Inflammatory macrophage (primary cell): Measurements from ENCODE around the gene MRGPRD.

Source experiments
- DNase-seq, 2 donors: peaks; one replicate each; pipeline ENCODE4 v3.0.0-alpha.2; 2020 to 2022

The MRGPRD gene

DNA sequence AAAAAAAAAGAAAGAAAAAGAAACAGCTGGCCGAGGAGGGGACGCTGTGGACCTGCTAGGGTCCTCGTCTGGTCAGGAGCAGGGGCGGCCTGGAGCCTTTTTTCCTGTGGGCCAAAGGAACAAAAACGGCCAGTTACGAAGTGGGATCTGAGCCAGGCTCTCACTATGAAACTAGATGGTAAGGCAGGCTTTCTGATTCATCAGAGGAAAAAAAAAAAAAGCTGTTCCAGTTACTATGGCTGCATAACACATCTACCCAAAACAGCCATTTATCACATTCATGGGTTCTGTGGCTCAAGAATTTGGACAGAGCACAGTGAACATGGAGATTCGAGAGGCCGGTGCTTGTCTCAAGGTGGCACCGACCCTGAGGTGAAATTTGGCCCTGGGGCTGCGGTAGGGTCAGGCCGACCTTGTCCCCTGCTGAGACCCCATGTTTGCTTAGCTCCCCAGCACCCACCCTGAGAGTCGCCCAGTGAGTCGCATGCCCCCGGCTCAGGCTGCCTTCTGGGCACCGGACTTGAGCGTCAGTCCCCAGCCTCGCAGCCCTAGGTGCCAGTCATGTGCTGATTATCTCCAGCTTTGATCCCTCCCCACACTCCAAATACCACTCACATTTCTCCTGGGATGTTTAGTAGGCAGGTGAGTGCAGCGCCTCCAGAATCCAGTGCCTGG, 34.2 kb downstream of the MRGPRD start:
- DNase-seq, result peak; percentile 8 to 17

DNA sequence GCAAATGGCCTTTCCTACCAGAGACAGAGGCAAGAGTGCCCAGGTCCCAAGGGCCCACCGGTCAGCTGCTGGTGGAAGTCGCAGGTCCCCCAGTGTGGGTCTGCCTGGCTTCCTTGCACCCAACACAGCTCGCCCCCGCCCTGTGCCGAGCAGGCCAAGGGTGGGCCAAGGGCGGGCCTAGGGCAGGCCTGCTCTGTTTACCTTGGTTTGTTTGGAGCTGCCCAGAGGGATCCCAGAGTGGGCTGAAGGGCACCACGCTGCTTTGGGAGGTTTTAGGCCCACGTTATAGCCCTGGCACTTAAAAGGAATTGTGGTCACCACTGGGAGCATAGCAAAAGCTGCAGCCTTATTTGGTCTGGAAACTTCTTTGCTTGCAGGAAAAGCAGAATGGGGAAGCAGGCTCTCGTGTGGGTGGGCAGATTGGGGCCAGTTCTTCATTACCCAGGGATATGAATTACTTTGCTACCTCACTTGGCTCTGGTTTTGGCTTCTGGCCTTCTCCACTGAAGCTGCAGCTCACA, 38.0 kb downstream of the MRGPRD start:
- DNase-seq, result peak; percentile 83 to 89

GRCh38 chr11:68942095-68942620, 38.6 kb downstream of the MRGPRD start:
- no peak for DNase-seq

DNA sequence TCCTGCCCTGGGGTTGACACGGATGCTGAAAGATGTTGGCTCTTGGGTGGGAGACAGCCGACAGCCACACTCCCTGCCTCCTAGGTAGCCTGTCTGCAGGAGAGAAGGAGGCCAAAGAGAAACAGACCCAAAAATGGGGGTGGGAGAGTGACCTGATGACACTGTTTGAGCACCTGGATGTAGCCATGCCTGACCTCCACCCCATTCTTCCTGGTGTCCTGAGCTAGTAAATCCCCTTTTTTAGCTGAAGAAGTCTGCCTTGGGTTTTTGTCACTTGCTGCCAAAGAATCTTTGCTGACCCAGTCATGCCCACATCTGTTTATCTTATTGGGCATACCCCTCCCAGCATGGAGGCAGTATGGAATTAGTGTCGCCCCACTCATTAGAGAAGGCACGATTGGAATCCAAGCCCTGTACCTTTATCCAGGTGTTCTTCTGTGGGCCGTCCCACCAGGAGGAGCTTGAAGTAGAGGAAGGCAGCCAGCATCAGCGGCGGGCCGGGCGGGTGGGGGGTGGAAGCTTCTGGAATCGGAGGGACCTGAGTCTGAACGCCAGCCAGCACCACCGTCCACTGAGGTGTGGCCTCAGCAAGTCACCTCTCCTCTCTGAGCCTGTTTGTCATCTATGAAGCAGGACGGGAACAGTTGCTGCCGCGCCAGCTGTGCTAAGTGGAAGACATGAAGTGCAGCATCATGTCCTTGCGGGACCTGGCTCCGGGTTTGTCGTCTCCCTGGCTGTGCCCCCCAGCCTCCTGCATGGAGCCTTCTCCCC, 39.3 kb downstream of the MRGPRD start:
- no peak for DNase-seq

- DNase-seq, result no peak
Measured at GRCh38 chr11:68940651-68941323, 40.0 kb downstream of the MRGPRD start.

DNA sequence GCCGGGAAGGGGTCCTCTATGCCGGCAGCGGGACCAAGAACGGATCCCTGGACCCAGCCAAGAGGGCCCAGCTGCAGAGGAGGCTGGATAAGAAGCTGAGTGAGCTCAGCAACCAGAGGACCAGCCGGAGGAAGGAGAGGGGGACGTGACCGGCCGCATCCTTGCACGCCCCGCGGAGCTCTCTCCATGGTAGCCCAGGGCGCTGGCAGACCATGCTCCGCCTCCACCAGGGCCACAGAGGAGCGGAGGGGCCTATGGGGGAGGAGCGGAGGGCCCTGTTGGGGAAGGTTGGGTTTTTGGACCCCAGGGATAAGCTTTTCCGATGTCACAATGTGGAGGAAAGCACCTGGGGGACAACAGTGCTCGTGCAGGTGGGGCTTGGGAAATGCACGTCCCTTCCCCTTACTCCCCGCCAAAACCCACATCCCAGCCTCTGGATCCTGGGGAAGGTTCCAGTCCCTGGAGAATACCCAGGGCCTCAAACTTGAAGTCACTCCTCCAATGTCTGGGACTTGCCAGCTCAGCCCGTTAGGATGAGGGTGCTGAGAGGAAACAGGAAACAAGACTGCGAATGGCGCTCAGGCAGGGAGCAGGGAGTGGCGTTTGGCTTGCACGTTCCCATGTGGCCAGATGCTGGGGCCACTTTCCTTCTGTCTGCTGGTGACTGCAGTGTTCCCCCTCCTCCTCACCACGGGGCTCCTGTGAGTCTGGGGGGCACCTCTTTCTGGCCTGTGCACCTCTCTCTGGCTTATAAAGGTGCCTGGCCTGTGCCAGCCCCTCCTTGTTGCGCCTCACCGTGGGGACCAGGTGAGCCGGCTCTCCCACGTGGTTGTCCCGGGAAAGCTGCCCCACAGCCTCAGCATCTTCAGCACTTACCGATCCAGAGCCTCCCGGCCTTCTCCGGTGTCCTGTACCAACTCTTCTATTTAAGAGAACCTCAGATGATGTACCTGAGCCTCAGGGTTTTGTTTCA, 40.9 kb downstream of the MRGPRD start:
- peak in 1 of 2 donors; percentile 40 for DNase-seq

DNA sequence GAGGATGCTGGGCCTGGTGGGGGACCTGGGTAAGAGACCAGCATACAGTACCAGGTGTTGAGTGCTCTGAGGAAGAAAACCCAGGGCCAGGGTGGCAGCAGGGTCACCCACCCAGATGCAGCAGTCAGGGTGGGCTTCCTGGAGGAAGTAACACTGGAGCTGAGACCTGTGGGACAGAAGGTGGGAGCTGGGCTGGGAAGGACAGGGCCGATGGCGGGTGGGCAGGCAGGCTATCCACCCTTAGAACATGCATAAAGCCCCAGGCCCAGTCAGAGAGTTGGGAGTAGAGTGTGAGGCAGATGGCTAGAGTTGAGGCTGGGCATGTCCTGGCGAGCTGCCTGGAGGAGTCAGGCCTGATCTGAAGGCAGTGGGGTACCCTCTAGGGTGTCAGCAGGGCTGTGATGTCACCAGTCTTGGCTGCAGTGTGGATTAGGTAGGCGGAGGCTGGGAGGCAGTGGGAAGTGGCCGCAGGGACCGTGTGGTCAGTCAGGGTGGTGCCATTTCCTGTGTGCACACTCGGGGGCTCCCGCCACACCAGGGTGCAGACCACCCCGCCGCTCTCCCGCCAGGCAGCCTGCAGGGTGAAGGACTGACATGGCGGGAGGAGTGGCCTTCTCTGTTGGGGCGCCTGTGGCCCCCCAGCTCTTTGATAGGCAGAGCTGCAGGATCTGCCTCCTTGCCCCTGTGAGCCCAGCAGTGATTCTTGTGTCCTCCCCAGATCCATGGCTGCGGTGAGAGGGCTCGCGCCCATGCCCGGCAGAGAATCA, 41.8 kb downstream of the MRGPRD start:
- DNase-seq, result peak; percentile 7 to 55

GRCh38 chr11:68938088-68938487, 42.7 kb downstream of the MRGPRD start:
- DNase-seq, result no peak

- no peak for DNase-seq
Measured at GRCh38 chr11:68936676-68937620, 43.8 kb downstream of the MRGPRD start.

- no peak for DNase-seq
Measured at GRCh38 chr11:68936358-68936636, 44.5 kb downstream of the MRGPRD start.

DNA sequence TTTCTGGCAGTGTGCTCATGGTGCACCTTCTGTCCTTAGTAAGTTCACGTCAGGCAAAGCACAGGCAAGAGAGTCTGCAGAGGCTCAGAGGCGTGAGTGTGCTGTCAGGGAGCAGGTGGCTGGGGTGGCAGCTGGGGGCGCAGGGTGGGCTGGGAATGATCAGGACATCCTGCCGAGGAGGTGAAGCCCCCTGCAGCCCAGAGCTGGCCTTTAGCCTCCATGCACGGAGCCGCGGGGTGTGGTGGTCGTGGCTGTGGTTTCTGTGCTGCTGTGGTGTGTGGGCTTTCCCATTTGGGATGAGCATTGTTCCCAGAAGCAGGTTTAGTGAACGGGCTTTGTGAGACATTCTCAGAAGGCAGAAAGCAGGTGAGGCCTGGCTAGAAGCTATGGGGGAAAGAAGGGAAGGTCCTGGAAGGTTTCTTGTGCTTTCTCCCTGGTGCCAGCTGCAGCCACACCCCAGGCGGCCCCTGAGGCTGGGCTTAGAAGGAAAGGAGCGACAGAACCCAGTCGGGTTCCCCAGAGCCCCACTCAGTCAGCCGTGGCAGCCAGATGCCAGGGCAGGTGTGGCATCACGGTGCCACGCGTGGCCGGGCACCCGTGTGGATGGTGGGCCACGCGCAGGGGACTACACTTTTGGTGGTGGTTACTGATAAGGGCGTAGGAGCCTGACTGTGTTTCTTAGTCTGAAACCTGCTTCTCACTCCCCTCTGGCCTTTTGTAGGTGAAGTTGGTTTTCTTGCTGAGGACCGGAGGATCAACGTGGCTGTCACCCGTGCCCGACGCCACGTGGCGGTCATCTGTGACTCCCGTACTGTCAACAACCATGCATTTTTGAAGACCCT, 45.0 kb downstream of the MRGPRD start:
- no peak for DNase-seq

GRCh38 chr11:68935066-68935465, 45.7 kb downstream of the MRGPRD start:
- no peak for DNase-seq

GRCh38 chr11:68934666-68935065, 46.1 kb downstream of the MRGPRD start:
- DNase-seq, result no peak

GRCh38 chr11:68934321-68934645, 46.5 kb downstream of the MRGPRD start:
- no peak for DNase-seq

- no peak for DNase-seq
Measured at GRCh38 chr11:68933605-68934320, 47.0 kb downstream of the MRGPRD start.

DNA sequence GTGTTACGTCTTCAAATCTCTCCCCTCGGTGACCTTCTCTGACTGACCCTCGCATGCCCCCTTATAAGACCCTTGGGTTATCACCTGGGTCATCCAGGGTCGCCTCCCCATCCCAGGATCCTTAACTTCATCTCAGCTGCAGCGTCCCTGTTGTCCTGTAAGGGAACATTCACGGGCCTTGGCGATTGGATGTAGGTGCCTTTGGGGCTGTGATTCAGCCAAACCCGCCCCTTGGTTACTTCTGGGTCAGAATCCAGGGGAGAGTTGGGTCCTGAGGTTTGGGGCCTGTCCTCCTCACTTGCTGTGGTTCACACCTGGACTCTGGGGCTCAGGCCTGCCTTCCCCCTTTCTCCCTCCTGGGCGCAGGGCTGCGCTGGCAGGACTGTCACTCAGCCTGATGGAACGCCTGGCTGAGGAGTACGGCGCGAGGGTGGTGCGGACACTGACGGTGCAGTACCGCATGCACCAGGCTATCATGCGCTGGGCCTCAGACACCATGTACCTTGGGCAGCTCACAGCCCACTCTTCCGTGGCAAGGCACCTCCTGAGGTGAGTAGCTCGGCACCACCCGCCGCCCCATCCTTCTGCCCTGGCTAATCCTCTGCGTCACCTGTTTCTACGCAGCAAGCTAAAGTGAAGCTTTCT, 47.7 kb downstream of the MRGPRD start:
- DNase-seq, result no peak

GRCh38 chr11:68932358-68932757, 48.4 kb downstream of the MRGPRD start:
- no peak for DNase-seq

- no peak for DNase-seq
Measured at GRCh38 chr11:68931911-68932310, 48.9 kb downstream of the MRGPRD start.
